ENCODE results near the gene SLC6A19. TPM values are rescaled to one million over a fixed set of nuclear protein-coding genes. Genes with fewer than 3 reads are reported as not detected.

SLC6A19 gene
- polyA plus RNA-seq, 1 of the 3 experiments (the other 2 are of a cell fraction), result not detected

DNA sequence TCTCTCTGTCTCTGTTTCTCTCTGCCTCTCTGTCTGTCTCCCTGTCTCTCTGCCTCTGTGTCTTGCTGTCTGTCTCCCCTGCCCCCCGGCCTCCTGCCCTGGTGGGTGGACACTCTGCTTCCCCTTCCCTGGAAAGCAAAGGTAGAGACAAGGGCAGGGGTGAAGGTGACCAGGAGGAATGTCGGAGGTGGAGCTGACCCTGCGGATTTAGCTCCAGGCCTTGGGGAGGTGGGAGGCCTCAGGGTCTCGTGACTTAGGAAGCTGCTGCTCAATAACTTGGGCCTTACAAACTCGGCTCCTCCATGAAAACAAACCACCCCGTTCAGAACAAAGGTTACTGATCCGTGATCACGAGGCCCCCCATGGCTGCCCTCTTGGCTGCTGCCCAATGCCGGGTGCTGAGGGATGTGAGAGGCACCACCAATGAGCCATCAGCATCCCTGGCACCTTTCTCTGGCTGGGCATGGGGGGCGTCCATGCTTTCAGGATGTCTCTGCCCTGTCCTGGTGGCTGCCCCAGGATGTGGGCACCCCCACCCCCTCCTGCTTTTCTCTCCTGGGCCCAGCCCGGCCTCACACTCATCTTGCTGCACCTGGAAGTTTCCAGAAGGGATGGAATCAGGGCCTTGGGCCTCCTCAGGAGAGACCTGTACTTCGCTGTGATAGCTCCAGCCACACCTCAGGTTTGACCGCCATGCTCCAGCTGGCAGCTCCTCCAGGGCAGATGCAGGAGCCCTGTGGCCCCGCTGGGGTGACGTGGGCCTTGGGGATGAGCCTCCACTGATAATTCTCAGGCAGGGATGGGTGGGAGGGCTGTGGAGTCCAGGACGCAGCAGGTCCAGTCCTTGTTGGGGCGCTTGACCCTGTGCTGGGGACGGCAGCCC, 14.8 kb upstream of the SLC6A19 start:
- ChIA-PET CTCF (interaction anchor here (0.8 to 6.5 kb wide), 5 partner anchors 8 to 252 kb away, joined by 3 to 76 read pairs (median 6); no protein-coding TSS in a partner anchor), POLR2A (no interaction called here)
- H3K4me2 ChIP-seq, result no peak overlapping the region
- H3K9ac ChIP-seq, result no peak overlapping the region
- peaks cover 6% of the 10 kb centered on the region for H3F3A ChIP-seq (replicated peaks; ENCODE audit: insufficient read depth)
- no peak for TF ChIP-seq ELF1 (IDR thresholded peaks at IDR 0.05)
- TF ChIP-seq, protein P1, sequence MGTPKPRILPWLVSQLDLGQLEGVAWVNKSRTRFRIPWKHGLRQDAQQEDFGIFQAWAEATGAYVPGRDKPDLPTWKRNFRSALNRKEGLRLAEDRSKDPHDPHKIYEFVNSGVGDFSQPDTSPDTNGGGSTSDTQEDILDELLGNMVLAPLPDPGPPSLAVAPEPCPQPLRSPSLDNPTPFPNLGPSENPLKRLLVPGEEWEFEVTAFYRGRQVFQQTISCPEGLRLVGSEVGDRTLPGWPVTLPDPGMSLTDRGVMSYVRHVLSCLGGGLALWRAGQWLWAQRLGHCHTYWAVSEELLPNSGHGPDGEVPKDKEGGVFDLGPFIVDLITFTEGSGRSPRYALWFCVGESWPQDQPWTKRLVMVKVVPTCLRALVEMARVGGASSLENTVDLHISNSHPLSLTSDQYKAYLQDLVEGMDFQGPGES (IDR thresholded peaks at IDR 0.05; ENCODE audit: low read depth, low read length), result no peak
- no peak for TF ChIP-seq TAF1 (IDR thresholded peaks at IDR 0.05; ENCODE audit: borderline replicate concordance, low read depth, low read length)
- TF ChIP-seq, protein P2, sequence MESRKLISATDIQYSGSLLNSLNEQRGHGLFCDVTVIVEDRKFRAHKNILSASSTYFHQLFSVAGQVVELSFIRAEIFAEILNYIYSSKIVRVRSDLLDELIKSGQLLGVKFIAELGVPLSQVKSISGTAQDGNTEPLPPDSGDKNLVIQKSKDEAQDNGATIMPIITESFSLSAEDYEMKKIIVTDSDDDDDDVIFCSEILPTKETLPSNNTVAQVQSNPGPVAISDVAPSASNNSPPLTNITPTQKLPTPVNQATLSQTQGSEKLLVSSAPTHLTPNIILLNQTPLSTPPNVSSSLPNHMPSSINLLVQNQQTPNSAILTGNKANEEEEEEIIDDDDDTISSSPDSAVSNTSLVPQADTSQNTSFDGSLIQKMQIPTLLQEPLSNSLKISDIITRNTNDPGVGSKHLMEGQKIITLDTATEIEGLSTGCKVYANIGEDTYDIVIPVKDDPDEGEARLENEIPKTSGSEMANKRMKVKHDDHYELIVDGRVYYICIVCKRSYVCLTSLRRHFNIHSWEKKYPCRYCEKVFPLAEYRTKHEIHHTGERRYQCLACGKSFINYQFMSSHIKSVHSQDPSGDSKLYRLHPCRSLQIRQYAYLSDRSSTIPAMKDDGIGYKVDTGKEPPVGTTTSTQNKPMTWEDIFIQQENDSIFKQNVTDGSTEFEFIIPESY (IDR thresholded peaks at IDR 0.05; ENCODE audit: borderline replicate concordance, low read depth), result no peak
- TF ChIP-seq, protein P3, sequence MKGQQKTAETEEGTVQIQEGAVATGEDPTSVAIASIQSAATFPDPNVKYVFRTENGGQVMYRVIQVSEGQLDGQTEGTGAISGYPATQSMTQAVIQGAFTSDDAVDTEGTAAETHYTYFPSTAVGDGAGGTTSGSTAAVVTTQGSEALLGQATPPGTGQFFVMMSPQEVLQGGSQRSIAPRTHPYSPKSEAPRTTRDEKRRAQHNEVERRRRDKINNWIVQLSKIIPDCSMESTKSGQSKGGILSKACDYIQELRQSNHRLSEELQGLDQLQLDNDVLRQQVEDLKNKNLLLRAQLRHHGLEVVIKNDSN (IDR thresholded peaks at IDR 0.05; ENCODE audit: borderline replicate concordance, low read depth), result no peak
- TF ChIP-seq POLR2AphosphoS5 (IDR thresholded peaks at IDR 0.05; ENCODE audit: low read depth, low read length), result no peak
- no peak for TF ChIP-seq NFIC (IDR thresholded peaks at IDR 0.05; ENCODE audit: borderline replicate concordance)
- no peak for TF ChIP-seq YY1 (IDR thresholded peaks at IDR 0.05; ENCODE audit: low read depth)
- no peak for TF ChIP-seq RCOR1 (IDR thresholded peaks at IDR 0.05; ENCODE audit: low read length)
- no peak for TF ChIP-seq FOXJ3 (CRISPR knock-in tag; IDR thresholded peaks at IDR 0.05)
- TF ChIP-seq GATA2 (CRISPR knock-in tag; IDR thresholded peaks at IDR 0.05), result no peak
- no peak for TF ChIP-seq SIN3A (IDR thresholded peaks at IDR 0.05; ENCODE audit: borderline replicate concordance, low read depth, low read length)
- no peaks in the 10 kb centered on the region for H3K9me3 ChIP-seq
- peaks cover 0 to 20% of the 10 kb centered on the region in 2 experiments; a peak in 1 of 4 replicates for H3K4me1 ChIP-seq (ENCODE audit: control insufficient read depth in 1 of 2, insufficient read depth in 2 of 2, low read depth in 1 of 2, low read length in 1 of 2)
- DNase-seq, result no peak
- H3K27me3 ChIP-seq (ENCODE audit: insufficient read depth), result 0 out of 2 replicates have a peak, but pooled peaks cover 6% of the 10 kb centered on the region
- WGBS (ENCODE audit: low lambda C conversion rate), result 15% methylated on average over 8 of the region's 18 CpGs
- no peaks in the 10 kb centered on the region for H4K20me1 ChIP-seq (ENCODE audit: insufficient read depth)
- H3K27ac ChIP-seq (ENCODE audit: low read depth in 2 of 2, low read length in 1 of 2), result no peak overlapping the region
- H3K4me3 ChIP-seq (ENCODE audit: low read depth in 2 of 2, low read length in 1 of 2), result no peak overlapping the region
- no peak overlapping the region for H2AFZ ChIP-seq (ENCODE audit: low read depth)
- no peaks in the 10 kb centered on the region for H3K79me2 ChIP-seq (ENCODE audit: insufficient read depth)
- no peaks in the 10 kb centered on the region for H3K36me3 ChIP-seq (replicated peaks in 1 of 2; ENCODE audit: control insufficient read depth in 1 of 2, insufficient read depth in 2 of 2, low read length in 1 of 2)
- H3K9me2 ChIP-seq, result no peaks in the 10 kb centered on the region

Measured in SK-N-SH (cell line).